ENCODE measurements around the gene CELA2A. TPM values are rescaled to one million over a fixed set of nuclear protein-coding genes. Genes with fewer than 3 reads are reported as not detected.
A peak's percentile ranks its signal among the peaks of the same experiment; 100 is the strongest.
"Not testable (repeated sequence)": the region's sequence is repeated elsewhere in the genome, so short reads cannot be mapped to it uniquely, and the experiment has no call there.

Gene CELA2A
- polyA plus RNA-seq, 3 donors: not detected

DNA sequence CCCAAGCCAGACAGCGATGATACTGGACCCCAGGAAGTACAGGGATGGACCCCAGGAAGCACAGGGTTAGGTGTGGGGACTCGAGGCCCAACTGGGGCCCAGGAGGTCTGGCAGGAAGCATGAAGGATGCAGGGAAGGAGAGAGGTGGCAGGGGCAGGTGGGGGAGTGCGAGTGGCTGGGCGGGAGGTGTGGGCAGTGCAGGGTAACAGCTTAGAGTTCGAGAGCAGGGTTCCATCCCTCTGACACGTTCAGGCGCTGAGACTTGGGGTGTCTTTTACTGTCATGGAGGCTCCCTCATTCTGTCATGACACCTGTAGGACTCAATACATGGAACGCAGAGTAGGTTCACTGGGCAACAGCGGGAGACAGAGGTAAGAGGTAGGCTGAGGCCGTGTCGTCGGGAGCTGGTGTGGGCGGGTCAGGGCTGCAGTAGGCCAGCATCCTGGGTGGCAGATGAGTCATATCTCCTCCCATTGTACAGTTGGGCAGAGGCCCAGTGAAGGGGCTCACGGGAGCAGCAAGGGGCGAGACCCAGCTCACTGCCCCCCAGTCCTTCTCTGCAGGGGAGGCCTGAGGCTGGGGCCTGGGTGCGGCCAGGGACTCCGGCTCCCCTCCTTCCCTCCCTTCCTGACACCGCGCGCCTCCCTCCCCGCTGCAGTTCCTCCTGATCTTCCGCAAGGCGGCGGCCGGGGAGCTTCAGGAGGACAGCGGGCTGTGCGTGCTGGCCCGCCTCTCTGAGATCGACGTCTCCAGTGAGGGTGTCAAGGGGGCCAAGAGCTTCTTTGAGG lies 29.8 kb upstream of the CELA2A start:
- peak overlapping the region; percentile 26 to 84 for H3K27ac ChIP-seq (ENCODE audit: low read depth in 1 of 2, low read length in 2 of 2)
- H2AFZ ChIP-seq (ENCODE audit: insufficient read depth, low read depth, low read length, poor library complexity, severe bottlenecking): no peak overlapping the region
- H3K9ac ChIP-seq (ENCODE audit: insufficient read depth, low read length, poor library complexity, severe bottlenecking): no peak overlapping the region
- H3K36me3 ChIP-seq (replicated peaks in 1 of 2; ENCODE audit: control insufficient read depth in 1 of 2, insufficient read depth in 2 of 2, low read length in 2 of 2): peaks cover 75 to 90% of the 10 kb centered on the region in 2 donors
- no peaks in the 10 kb centered on the region for H3K9me3 ChIP-seq (replicated peaks in 1 of 2; ENCODE audit: control insufficient read depth in 1 of 2, insufficient read depth in 1 of 2, low read length in 2 of 2)
- H3K9me3 Mint-ChIP-seq: peaks cover 0 to 2% (median 0%) of the 10 kb centered on the region in 7 donors
- no peaks in the 10 kb centered on the region for H3K27me3 ChIP-seq (ENCODE audit: control insufficient read depth in 2 of 2, insufficient read depth in 2 of 2, low read length in 2 of 2)
- no peak overlapping the region for H3K4me3 ChIP-seq (replicated peaks in 1 of 3; ENCODE audit: low read depth in 2 of 3, low read length in 3 of 3)
- H3K4me2 ChIP-seq (replicated peaks; ENCODE audit: extremely low read depth, low read length, poor library complexity, severe bottlenecking): no peak overlapping the region
- TF ChIP-seq, protein P1, sequence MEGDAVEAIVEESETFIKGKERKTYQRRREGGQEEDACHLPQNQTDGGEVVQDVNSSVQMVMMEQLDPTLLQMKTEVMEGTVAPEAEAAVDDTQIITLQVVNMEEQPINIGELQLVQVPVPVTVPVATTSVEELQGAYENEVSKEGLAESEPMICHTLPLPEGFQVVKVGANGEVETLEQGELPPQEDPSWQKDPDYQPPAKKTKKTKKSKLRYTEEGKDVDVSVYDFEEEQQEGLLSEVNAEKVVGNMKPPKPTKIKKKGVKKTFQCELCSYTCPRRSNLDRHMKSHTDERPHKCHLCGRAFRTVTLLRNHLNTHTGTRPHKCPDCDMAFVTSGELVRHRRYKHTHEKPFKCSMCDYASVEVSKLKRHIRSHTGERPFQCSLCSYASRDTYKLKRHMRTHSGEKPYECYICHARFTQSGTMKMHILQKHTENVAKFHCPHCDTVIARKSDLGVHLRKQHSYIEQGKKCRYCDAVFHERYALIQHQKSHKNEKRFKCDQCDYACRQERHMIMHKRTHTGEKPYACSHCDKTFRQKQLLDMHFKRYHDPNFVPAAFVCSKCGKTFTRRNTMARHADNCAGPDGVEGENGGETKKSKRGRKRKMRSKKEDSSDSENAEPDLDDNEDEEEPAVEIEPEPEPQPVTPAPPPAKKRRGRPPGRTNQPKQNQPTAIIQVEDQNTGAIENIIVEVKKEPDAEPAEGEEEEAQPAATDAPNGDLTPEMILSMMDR (IDR thresholded peaks at IDR 0.05): no peak
- no peak for DNase-seq
- H3K27me3 Mint-ChIP-seq (ENCODE audit: low read depth in 3 of 3): peaks cover 0 to 1% (median 0%) of the 10 kb centered on the region in 3 donors
- WGBS (ENCODE audit: insufficient coverage): 82% methylated on average over 15 of the region's 30 CpGs
- H3K27ac Mint-ChIP-seq: peak overlapping the region; percentile 86 to 97 (median 89)
- peaks cover 63 to 95% of the 10 kb centered on the region in 2 donors for H3K36me3 Mint-ChIP-seq
- H3K79me2 ChIP-seq (ENCODE audit: insufficient read depth, low read length): peaks cover 69% of the 10 kb centered on the region
- H3K4me1 Mint-ChIP-seq: peaks cover 56% of the 10 kb centered on the region
- peaks cover 26 to 86% of the 10 kb centered on the region in 2 donors for H3K4me1 ChIP-seq (ENCODE audit: control insufficient read depth in 1 of 2, insufficient read depth in 2 of 2, low read length in 2 of 2)
- H3K4me3 Mint-ChIP-seq: no peak overlapping the region
- peaks cover 100% of the 10 kb centered on the region for H4K20me1 ChIP-seq (ENCODE audit: insufficient read depth, low read length)
- intact Hi-C loops (cut with micrococcal nuclease): no loop called here

DNA sequence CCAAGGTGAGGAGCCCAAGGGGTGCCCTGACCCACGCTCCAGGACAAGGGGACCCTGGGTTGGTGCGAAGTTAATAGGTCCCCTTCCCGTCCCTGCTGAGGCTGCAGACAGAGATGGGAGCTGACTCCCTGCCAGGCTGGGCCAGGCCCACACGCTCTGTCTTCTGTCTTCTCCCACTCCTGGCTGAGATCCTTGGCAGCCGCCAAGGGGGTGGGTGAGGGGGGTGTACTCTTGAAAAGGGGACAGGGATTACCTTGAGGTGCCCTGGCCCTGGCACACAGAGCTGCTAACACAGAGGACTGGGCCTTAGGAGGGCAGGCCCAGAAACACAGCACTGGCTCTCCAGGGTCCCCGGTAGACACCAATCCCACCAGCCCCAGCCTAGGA lies 29.3 kb upstream of the CELA2A start:
- H3K4me1 ChIP-seq (ENCODE audit: control insufficient read depth in 1 of 2, insufficient read depth in 2 of 2, low read length in 2 of 2): peaks cover 24 to 86% of the 10 kb centered on the region in 2 donors
- peak overlapping the region; percentile 20 to 84 for H3K27ac ChIP-seq (ENCODE audit: low read depth in 1 of 2, low read length in 2 of 2)
- no peaks in the 10 kb centered on the region for H3K9me3 ChIP-seq (replicated peaks in 1 of 2; ENCODE audit: control insufficient read depth in 1 of 2, insufficient read depth in 1 of 2, low read length in 2 of 2)
- intact Hi-C loops (cut with micrococcal nuclease): no loop called here
- no peak overlapping the region for H2AFZ ChIP-seq (ENCODE audit: insufficient read depth, low read depth, low read length, poor library complexity, severe bottlenecking)
- peak overlapping the region; percentile 80 to 97 (median 89) for H3K27ac Mint-ChIP-seq
- H3K36me3 Mint-ChIP-seq: peaks cover 64 to 94% of the 10 kb centered on the region in 2 donors
- peaks cover 100% of the 10 kb centered on the region for H4K20me1 ChIP-seq (ENCODE audit: insufficient read depth, low read length)
- H3K4me3 ChIP-seq (replicated peaks in 1 of 3; ENCODE audit: low read depth in 2 of 3, low read length in 3 of 3): no peak overlapping the region
- no peak for DNase-seq
- H3K9me3 Mint-ChIP-seq: peaks cover 0 to 2% (median 0%) of the 10 kb centered on the region in 7 donors
- H3K27me3 ChIP-seq (ENCODE audit: control insufficient read depth in 2 of 2, insufficient read depth in 2 of 2, low read length in 2 of 2): no peaks in the 10 kb centered on the region
- peaks cover 54% of the 10 kb centered on the region for H3K4me1 Mint-ChIP-seq
- 94% methylated on average over 5 of the region's 6 CpGs for WGBS (ENCODE audit: insufficient coverage)
- H3K79me2 ChIP-seq (ENCODE audit: insufficient read depth, low read length): peaks cover 63% of the 10 kb centered on the region
- peaks cover 75 to 89% of the 10 kb centered on the region in 2 donors for H3K36me3 ChIP-seq (replicated peaks in 1 of 2; ENCODE audit: control insufficient read depth in 1 of 2, insufficient read depth in 2 of 2, low read length in 2 of 2)
- no peak overlapping the region for H3K9ac ChIP-seq (ENCODE audit: insufficient read depth, low read length, poor library complexity, severe bottlenecking)
- H3K4me2 ChIP-seq (replicated peaks; ENCODE audit: extremely low read depth, low read length, poor library complexity, severe bottlenecking): no peak overlapping the region
- H3K4me3 Mint-ChIP-seq: no peak overlapping the region
- TF ChIP-seq, protein P1 (IDR thresholded peaks at IDR 0.05): no peak
- no peaks in the 10 kb centered on the region for H3K27me3 Mint-ChIP-seq (ENCODE audit: low read depth in 3 of 3)

DNA sequence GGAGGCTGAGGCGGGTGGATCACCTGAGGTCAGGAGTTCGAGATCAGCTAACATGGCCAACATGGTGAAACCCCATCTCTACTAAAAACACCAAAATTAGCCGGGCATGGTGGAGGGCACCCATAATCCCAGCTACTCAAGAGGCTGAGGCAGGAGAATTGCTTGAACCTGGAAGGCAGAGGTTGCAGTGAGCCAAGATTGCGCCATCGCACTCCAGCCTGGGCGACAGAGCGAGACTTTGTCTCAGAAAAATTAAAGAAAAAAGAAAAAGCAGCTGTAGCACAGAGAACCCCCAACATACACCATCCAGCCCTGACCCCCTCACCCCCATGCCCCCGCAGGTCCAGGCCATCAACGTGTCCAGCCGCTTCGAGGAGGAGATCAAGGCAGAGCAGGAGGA lies 28.3 kb upstream of the CELA2A start:
- peaks cover 18 to 81% of the 10 kb centered on the region in 2 donors for H3K4me1 ChIP-seq (ENCODE audit: control insufficient read depth in 1 of 2, insufficient read depth in 2 of 2, low read length in 2 of 2)
- H3K27me3 Mint-ChIP-seq (ENCODE audit: low read depth in 3 of 3); H3K4me3 Mint-ChIP-seq: not testable (repeated sequence)

More for the DNA sequence above, 28.3 kb upstream of the CELA2A start:
- H3K9me3 ChIP-seq (replicated peaks in 1 of 2; ENCODE audit: control insufficient read depth in 1 of 2, insufficient read depth in 1 of 2, low read length in 2 of 2); H2AFZ ChIP-seq (ENCODE audit: insufficient read depth, low read depth, low read length, poor library complexity, severe bottlenecking); H3K27me3 ChIP-seq (ENCODE audit: control insufficient read depth in 2 of 2, insufficient read depth in 2 of 2, low read length in 2 of 2); intact Hi-C loops (cut with micrococcal nuclease); H3K4me3 ChIP-seq (replicated peaks in 1 of 3; ENCODE audit: low read depth in 2 of 3, low read length in 3 of 3); H3K9ac ChIP-seq (ENCODE audit: insufficient read depth, low read length, poor library complexity, severe bottlenecking); H3K9me3 Mint-ChIP-seq; DNase-seq; H3K4me2 ChIP-seq (replicated peaks; ENCODE audit: extremely low read depth, low read length, poor library complexity, severe bottlenecking): not testable (repeated sequence)
- Mint-ChIP-seq H3K27ac (peak overlapping the region; percentile 80 to 97 (median 87)), H3K4me1 (peaks cover 59% of the 10 kb centered on the region), H3K36me3 (peaks cover 66 to 90% of the 10 kb centered on the region in 2 donors)
- Histone ChIP-seq H3K79me2 (ENCODE audit: insufficient read depth, low read length) (peaks cover 53% of the 10 kb centered on the region), H3K36me3 (replicated peaks in 1 of 2; ENCODE audit: control insufficient read depth in 1 of 2, insufficient read depth in 2 of 2, low read length in 2 of 2) (peaks cover 70 to 83% of the 10 kb centered on the region in 2 donors), H3K27ac (ENCODE audit: low read depth in 1 of 2, low read length in 2 of 2) (peak overlapping the region; percentile 76 to 84), H4K20me1 (ENCODE audit: insufficient read depth, low read length) (peaks cover 100% of the 10 kb centered on the region)
- WGBS (ENCODE audit: insufficient coverage): 100% methylated on average over 2 of the region's 11 CpGs
